ENCODE results near the gene DCC. TPM values are rescaled to one million over a fixed set of nuclear protein-coding genes. Genes with fewer than 3 reads are reported as not detected.

The DCC gene
- total and polyA plus RNA-seq, 9 of the 15 experiments (the other 6 are each of a cell fraction or from before 2014, with no cell fraction given), result not detected

GRCh38 chr18:52948868-52949444, 609.0 kb downstream of the DCC start:
- H3K9me3 ChIP-seq (replicated peaks; ENCODE audit: control insufficient read depth, insufficient read depth, low read depth, low read length), result no peaks in the 10 kb centered on the region
- no peaks in the 10 kb centered on the region for H3K27me3 ChIP-seq (ENCODE audit: control insufficient read depth in 2 of 2, insufficient read depth in 2 of 2, low read length in 2 of 2)
- no peaks in the 10 kb centered on the region for H3K79me2 ChIP-seq (ENCODE audit: control insufficient read depth, insufficient read depth, low read length)
- FAIRE-seq, result no peak
- ChIA-PET CTCF (ENCODE audit: low intra/inter-chr PET ratio) (interaction anchor here (0.7 kb wide), 1 partner anchor 26 kb away, joined by 3 read pairs; no protein-coding TSS in a partner anchor), POLR2A (no interaction called here)
- DNase-seq (ENCODE audit: extremely low read depth in 1 of 4, low spot score in 3 of 4), result no peak
- no peak overlapping the region for H3K4me2 ChIP-seq (ENCODE audit: insufficient read depth, low read length)
- TF ChIP-seq SIRT6 (IDR thresholded peaks at IDR 0.05; ENCODE audit: low read depth, low read length) (no peak), SNRNP70 (optimal IDR thresholded peaks at IDR 0.05; ENCODE audit: low read depth, low read length) (no peak), HMBOX1 (IDR thresholded peaks at IDR 0.05) (no peak), ZNF589 (CRISPR knock-in tag; IDR thresholded peaks at IDR 0.05; ENCODE audit: low read depth) (no peak)
- H3K36me3 ChIP-seq (ENCODE audit: control insufficient read depth, insufficient read depth, low read length), result no peaks in the 10 kb centered on the region
- in situ Hi-C loops (cut with MboI), result no loop called here
- no peak overlapping the region for H3K27ac ChIP-seq (ENCODE audit: extremely low read depth, low read depth, low read length)
- WGBS (ENCODE audit: insufficient coverage, low coverage, missing lambda C conversion rate), result 0% methylated on average over 1 of the region's 1 CpG
- H3K4me3 ChIP-seq, result no peak overlapping the region
- no TSS peak for BruUV-seq (replicated peaks)
- no peaks in the 10 kb centered on the region for H3K9me1 ChIP-seq (ENCODE audit: control insufficient read depth, insufficient read depth, low read length)
- intact Hi-C loops (cut with micrococcal nuclease), result no loop called here
- no peaks in the 10 kb centered on the region for H3K4me1 ChIP-seq (replicated peaks in 1 of 2; ENCODE audit: control insufficient read depth in 2 of 2, insufficient read depth in 2 of 2, low read length in 2 of 2)
- H2AFZ ChIP-seq (ENCODE audit: low read depth, low read length), result no peak overlapping the region
- no peak overlapping the region for H3K9ac ChIP-seq (ENCODE audit: insufficient read depth in 1 of 2, low read depth in 2 of 2, low read length in 2 of 2)
- ATAC-seq, result no peak
- no peaks in the 10 kb centered on the region for H4K20me1 ChIP-seq (replicated peaks; ENCODE audit: control insufficient read depth, insufficient read depth, low read length)

- Histone ChIP-seq H3K36me3 (ENCODE audit: control insufficient read depth, insufficient read depth, low read length) (no peaks in the 10 kb centered on the region), H3K4me1 (replicated peaks in 1 of 2; ENCODE audit: control insufficient read depth in 2 of 2, insufficient read depth in 2 of 2, low read length in 2 of 2) (no peaks in the 10 kb centered on the region), H3K9ac (ENCODE audit: insufficient read depth in 1 of 2, low read depth in 2 of 2, low read length in 2 of 2) (no peak overlapping the region), H3K27ac (ENCODE audit: extremely low read depth, low read depth, low read length) (no peak overlapping the region), H3K4me2 (ENCODE audit: insufficient read depth, low read length) (no peak overlapping the region), H3K9me3 (replicated peaks; ENCODE audit: control insufficient read depth, insufficient read depth, low read depth, low read length) (no peaks in the 10 kb centered on the region), H3K79me2 (ENCODE audit: control insufficient read depth, insufficient read depth, low read length) (no peaks in the 10 kb centered on the region), H2AFZ (ENCODE audit: low read depth, low read length) (no peak overlapping the region), H4K20me1 (replicated peaks; ENCODE audit: control insufficient read depth, insufficient read depth, low read length) (no peaks in the 10 kb centered on the region), H3K9me1 (ENCODE audit: control insufficient read depth, insufficient read depth, low read length) (no peaks in the 10 kb centered on the region), H3K27me3 (ENCODE audit: control insufficient read depth in 2 of 2, insufficient read depth in 2 of 2, low read length in 2 of 2) (no peaks in the 10 kb centered on the region), H3K4me3 (no peak overlapping the region)
- ChIA-PET POLR2A (no interaction called here), CTCF (ENCODE audit: low intra/inter-chr PET ratio) (no interaction called here)
- FAIRE-seq, result no peak
- in situ Hi-C loops (cut with MboI) (no loop called here), intact Hi-C loops (cut with micrococcal nuclease) (no loop called here)
- DNase-seq (ENCODE audit: extremely low read depth in 1 of 4, low spot score in 3 of 4), result no peak
- BruUV-seq (replicated peaks), result no TSS peak
- ATAC-seq, result no peak
- TF ChIP-seq BCOR (IDR thresholded peaks at IDR 0.05) (no peak), AFF1 (IDR thresholded peaks at IDR 0.05; ENCODE audit: low read depth in 1 of 2, partially characterized antibody in 2 of 2) (no peak), ZBTB34 (CRISPR knock-in tag; IDR thresholded peaks at IDR 0.05) (no peak), NCOA1 (IDR thresholded peaks at IDR 0.05; ENCODE audit: low read depth) (no peak), BMI1 (IDR thresholded peaks at IDR 0.05; ENCODE audit: low read length) (no peak), ZNF707 (CRISPR knock-in tag; conservative IDR thresholded peaks at IDR 0.05) (no peak)
Measured at GRCh38 chr18:52950155-52950554, 610.2 kb downstream of the DCC start.

All from K562 (cell line).